H1 (cell line): ENCODE measurements around the gene CLEC2B. TPM values are rescaled to one million over a fixed set of nuclear protein-coding genes. Genes with fewer than 3 reads are reported as not detected.

Source experiments
- CTCF ChIA-PET: fragments of 300-600 bp; sonication (Branson Sonifier 250); formaldehyde crosslinking; loops from one replicate; lab custom pipeline; 2021; ENCODE audit not compliant: partially characterized antibody; lab: Charles Lee
- POLR2A ChIA-PET: fragments of 300-600 bp; sonication (Branson Sonifier 250); formaldehyde crosslinking; loops from one replicate; lab custom pipeline; 2021; ENCODE audit warnings: inconsistent platforms; ENCODE audit not compliant: partially characterized antibody; lab: Charles Lee
- DNase-seq, 2 experiments: peaks; one replicate each; pipeline versions ENCODE4 v3.0.0 to v3.0.0-alpha.2; 2010 to 2022; ENCODE audit warnings: low spot score in 2 of 2, low read depth in 1 of 2, mixed read lengths in 1 of 2
- FAIRE-seq: peaks from 2 replicates; lab custom pipeline; 2011; peaks lifted over from hg19 to GRCh38; lab: Jason Lieb, UNC
- H2AFZ ChIP-seq: 2 replicates; pipeline ENCODE4 v1.8.1; 2012; ENCODE audit warnings: low read length, inconsistent platforms
- H2AK5ac ChIP-seq: 2 replicates; pipeline ENCODE4 v1.6.1; 2013; ENCODE audit warnings: low read depth, low read length
- H2BK120ac ChIP-seq: replicated peaks from 2 replicates; pipeline ENCODE3; 2013; ENCODE audit warnings: low read depth, low read length, inconsistent platforms
- H2BK12ac ChIP-seq: 2 replicates; pipeline ENCODE4 v1.6.1; 2013; ENCODE audit warnings: low read depth, low read length
- H2BK15ac ChIP-seq: 2 replicates; pipeline ENCODE4 v1.6.1; 2013; ENCODE audit warnings: low read length
- H2BK20ac ChIP-seq: 2 replicates; pipeline ENCODE4 v1.6.1; 2013; ENCODE audit warnings: low read length
- H2BK5ac ChIP-seq: 2 replicates; pipeline ENCODE4 v1.6.1; 2013; ENCODE audit warnings: low read depth, low read length
- H3K14ac ChIP-seq: 2 replicates; pipeline ENCODE4 v1.6.1; 2013; ENCODE audit warnings: inconsistent platforms; ENCODE audit not compliant: insufficient read length
- H3K18ac ChIP-seq: 2 replicates; pipeline ENCODE4 v1.6.1; 2013; ENCODE audit warnings: low read length; ENCODE audit errors: extremely low read depth
- H3K23ac ChIP-seq: 2 replicates; pipeline ENCODE4 v1.6.1; 2013; ENCODE audit warnings: inconsistent platforms; ENCODE audit not compliant: insufficient read length
- H3K23me2 ChIP-seq: 2 replicates; pipeline ENCODE4 v1.6.1; 2013; ENCODE audit warnings: low read depth, low read length
- H3K27ac ChIP-seq: 2 replicates; pipeline ENCODE4 v1.6.1; 2011; ENCODE audit warnings: low read depth, low read length, inconsistent platforms
- H3K27me3 ChIP-seq, 4 experiments: replicated peaks in 1 of 4; 1 replicate in 1 of 4; 2 replicates in 3 of 4; pipeline versions ENCODE4 v1.6.1 to v1.8.1; 2011 to 2013; ENCODE audit warnings: low read length in 3 of 4, mild to moderate bottlenecking in 3 of 4, inconsistent platforms in 2 of 4, mixed read lengths in 2 of 4, moderate library complexity in 1 of 4; ENCODE audit not compliant: control insufficient read depth in 3 of 4, insufficient read depth in 3 of 4; ENCODE audit errors: extremely low read depth in 1 of 4
- H3K36me3 ChIP-seq, 4 experiments: 2 replicates each; pipeline versions ENCODE4 v1.6.1 to v1.8.1; 2011 to 2013; ENCODE audit warnings: mild to moderate bottlenecking in 4 of 4, low read length in 3 of 4, moderate library complexity in 2 of 4, control low read depth in 1 of 4, inconsistent platforms in 1 of 4; ENCODE audit not compliant: insufficient read depth in 4 of 4, control insufficient read depth in 2 of 4
- H3K4ac ChIP-seq: replicated peaks from 2 replicates; pipeline ENCODE3; 2013; ENCODE audit warnings: low read length, low read depth, mixed read lengths, inconsistent platforms; ENCODE audit not compliant: insufficient read length
- H3K4me1 ChIP-seq, 4 experiments: replicated peaks in 1 of 4; 1 replicate in 1 of 4; 2 replicates in 3 of 4; pipeline versions ENCODE4 v1.6.1 to v1.8.1; 2011 to 2013; ENCODE audit warnings: low read length in 3 of 4, inconsistent platforms in 2 of 4, mixed read lengths in 1 of 4; ENCODE audit not compliant: insufficient read depth in 4 of 4, control insufficient read depth in 3 of 4
- H3K4me2 ChIP-seq, 2 experiments: 2 replicates each; pipeline versions ENCODE4 v1.6.1 to v1.8.1; 2011 to 2013; ENCODE audit warnings: low read depth in 2 of 2, low read length in 2 of 2, control low read depth in 1 of 2, inconsistent platforms in 1 of 2, mild to moderate bottlenecking in 1 of 2; ENCODE audit not compliant: insufficient read depth in 1 of 2
- H3K4me3 ChIP-seq, 4 experiments: fragments of 200-600, 300-600 bp in 1 of 4; sonication (generic), shearing (Covaris generic), sonication (Bioruptor Twin) in 1 of 4; 2 replicates each; pipeline versions ENCODE4 v1.5.1 to v1.8.1; 2011 to 2016; ENCODE audit warnings: low read length in 4 of 4, low read depth in 3 of 4, control low read depth in 2 of 4, inconsistent platforms in 2 of 4, mild to moderate bottlenecking in 2 of 4, mixed read lengths in 1 of 4, moderate library complexity in 1 of 4; ENCODE audit not compliant: insufficient read depth in 2 of 4; ENCODE audit errors: extremely low read depth in 1 of 4
- H3K56ac ChIP-seq: replicated peaks from 2 replicates; pipeline ENCODE3; 2013; ENCODE audit warnings: low read depth, mild to moderate bottlenecking, mixed read lengths, low read length, inconsistent platforms; ENCODE audit not compliant: insufficient read length
- H3K79me1 ChIP-seq: 2 replicates; pipeline ENCODE4 v1.6.1; 2013; ENCODE audit warnings: low read depth, low read length, control low read depth
- H3K79me2 ChIP-seq, 2 experiments: 2 replicates each; pipeline versions ENCODE4 v1.6.1 to v1.8.1; 2012 to 2013; ENCODE audit warnings: low read length in 2 of 2, mild to moderate bottlenecking in 2 of 2, inconsistent platforms in 1 of 2; ENCODE audit not compliant: insufficient read depth in 2 of 2, control insufficient read depth in 1 of 2
- H3K9ac ChIP-seq, 4 experiments: replicated peaks in 1 of 4; 1 replicate in 1 of 4; 2 replicates in 3 of 4; pipeline versions ENCODE4 v1.6.1 to v1.8.1; 2011 to 2013; ENCODE audit warnings: low read depth in 3 of 4, low read length in 3 of 4, control low read depth in 2 of 4, mild to moderate bottlenecking in 2 of 4, moderate library complexity in 2 of 4, inconsistent platforms in 1 of 4; ENCODE audit errors: extremely low read depth in 1 of 4
- H3K9me3 ChIP-seq, 2 experiments: 2 replicates each; pipeline versions ENCODE4 v1.6.1 to v1.8.1; 2012 to 2013; ENCODE audit warnings: mild to moderate bottlenecking in 2 of 2, moderate library complexity in 2 of 2, control low read depth in 1 of 2, inconsistent platforms in 1 of 2, low read depth in 1 of 2, low read length in 1 of 2, mixed read lengths in 1 of 2; ENCODE audit not compliant: insufficient read depth in 2 of 2
- H4K20me1 ChIP-seq, 2 experiments: replicated peaks in 1 of 2; 2 replicates each; pipeline versions ENCODE3 to v1.8.1; 2011 to 2013; ENCODE audit warnings: inconsistent platforms in 2 of 2, low read length in 2 of 2, mild to moderate bottlenecking in 1 of 2; ENCODE audit not compliant: insufficient read depth in 2 of 2, control insufficient read depth in 1 of 2
- H4K5ac ChIP-seq: 2 replicates; pipeline ENCODE4 v1.6.1; 2013; ENCODE audit warnings: low read length, low read depth, mixed read lengths, inconsistent platforms; ENCODE audit not compliant: insufficient read length
- H4K8ac ChIP-seq: 2 replicates; pipeline ENCODE4 v1.8.0; 2013; ENCODE audit warnings: mild to moderate bottlenecking, moderate library complexity, low read length, inconsistent platforms; ENCODE audit not compliant: insufficient read depth; ENCODE audit errors: extremely low read depth
- H4K91ac ChIP-seq: replicated peaks from 2 replicates; pipeline ENCODE3; 2013; ENCODE audit warnings: low read length, mixed read lengths, inconsistent platforms; ENCODE audit not compliant: insufficient read length
- CEBPB ChIP-seq: IDR thresholded peaks from 2 replicates; pipeline ENCODE4 v1.6.1; 2012; ENCODE audit warnings: low read depth, low read length
- HDAC6 ChIP-seq: IDR thresholded peaks from one replicate; pipeline ENCODE4 v1.7.1; 2012; ENCODE audit warnings: low read depth, mild to moderate bottlenecking, inconsistent platforms, low read length, moderate library complexity
- MAX ChIP-seq: IDR thresholded peaks from 2 replicates; pipeline ENCODE4 v1.6.1; 2012; ENCODE audit warnings: inconsistent platforms
- POU5F1 ChIP-seq: IDR thresholded peaks from 2 replicates; pipeline ENCODE4 v1.6.1; 2011; ENCODE audit warnings: low read depth, mild to moderate bottlenecking, low read length, moderate library complexity
- SP1 ChIP-seq: IDR thresholded peaks from 2 replicates; pipeline ENCODE4 v1.6.1; 2011; ENCODE audit warnings: low read depth, low read length
- SP4 ChIP-seq: IDR thresholded peaks from 2 replicates; pipeline ENCODE4 v1.6.1; 2012; ENCODE audit warnings: low read length, inconsistent platforms
- WGBS, 2 experiments: shearing (Covaris generic) in 1 of 2; methylation state at CpG; one replicate each; pipeline versions ENCODE4 v1.1.6 to v1.1.7; 2013 to 2015; ENCODE audit warnings: low lambda C conversion rate in 2 of 2, mixed read lengths in 2 of 2, inconsistent platforms in 1 of 2, low coverage in 1 of 2, missing lambda C conversion rate in 1 of 2; ENCODE audit not compliant: insufficient replicate concordance in 2 of 2, insufficient coverage in 1 of 2, insufficient read length in 1 of 2; ENCODE audit errors: extremely low coverage in 1 of 2, missing lambda C conversion rate in 1 of 2; 5-methylcytosine and 5-hydroxymethylcytosine counted together
- polyA plus RNA-seq, 7 experiments: library from polyadenylated mRNA; depleted of rRNA in 3 of 7; stranded (reverse) in 5 of 7; unstranded in 2 of 7; fragments of >200 nt in 5 of 7; fragments of 200-250 nt in 2 of 7; gene quantifications; 1 replicate in 5 of 7; 2 replicates in 1 of 7; 4 replicates in 1 of 7; pipeline versions ENCODE4 v1.2.1 to v1.2.3, GENCODE V29; 2011 to 2013; ENCODE audit warnings: missing spikeins in 2 of 7, mixed read lengths in 2 of 7
- total RNA-seq: library from RNA; stranded (reverse); fragmentation: NEBNext Ultra II Directional; extraction: Animal tissue kit (Norgen Biotek cat#: 25700); gene quantifications from 2 replicates; pipeline ENCODE4 v1.2.1, GENCODE V29; 2021

The CLEC2B gene
- total and polyA plus RNA-seq, 2 of the 8 experiments (the other 6 are each of a cell fraction or from before 2014, with no cell fraction given), result not detected

GRCh38 chr12:9868951-9869306, 225 bp downstream of the CLEC2B start:
- ChIA-PET CTCF (interaction anchor here (0.7 to 1.6 kb wide), 2 partner anchors 20 to 115 kb away, joined by 3 to 4 read pairs; no protein-coding TSS in a partner anchor), POLR2A (no interaction called here)
- Histone ChIP-seq H3K18ac (no peak overlapping the region), H3K27me3 (no peaks in the 10 kb centered on the region), H3K27ac (no peak overlapping the region), H2BK15ac (no peak overlapping the region), H2BK12ac (no peak overlapping the region), H4K8ac (no peak overlapping the region), H3K4me2 (no peak overlapping the region), H3K23me2 (no peaks in the 10 kb centered on the region), H3K23ac (no peak overlapping the region), H3K56ac (no peak overlapping the region), H2AK5ac (no peak overlapping the region), H2AFZ (no peak overlapping the region), H3K4me1 (peaks cover 0 to 6% (median 2%) of the 10 kb centered on the region in 4 experiments; a peak in 2 of 7 replicates), H4K91ac (no peak overlapping the region), H2BK5ac (no peak overlapping the region), H3K9ac (no peak overlapping the region), H4K5ac (no peak overlapping the region), H2BK20ac (no peak overlapping the region), H3K79me2 (no peaks in the 10 kb centered on the region), H2BK120ac (no peak overlapping the region), H3K4me3 (no peak overlapping the region), H3K9me3 (no peaks in the 10 kb centered on the region), H3K4ac (no peak overlapping the region), H3K36me3 (no peaks in the 10 kb centered on the region), H3K14ac (no peak overlapping the region), H3K79me1 (no peaks in the 10 kb centered on the region), H4K20me1 (no peaks in the 10 kb centered on the region)
- WGBS, 2 experiments, result 77% methylated on average over 4 of the region's 4 CpGs; no CpG with 5 or more reads in 1 of the 2 experiments
- DNase-seq (no peak), FAIRE-seq (no peak)
- no peak for TF ChIP-seq MAX
- TF ChIP-seq SP4, result no peak
- no peak for TF ChIP-seq SP1
- TF ChIP-seq POU5F1, result no peak
- no peak for TF ChIP-seq CEBPB
- no peak for TF ChIP-seq HDAC6
- TF ChIP-seq, all 59 proteins: peak for 0
